SU-DHL-6 (cell line): ENCODE measurements around the gene ARFGEF2.

Experiments
- H2AFZ ChIP-seq: fragments of 200-600 bp; sonication (generic); 2 replicates; pipeline ENCODE4 v1.6.1; 2014; ENCODE audit warnings: low read depth, mild to moderate bottlenecking, moderate library complexity, mixed read lengths, antibody characterized with exemption, low read length; ENCODE audit not compliant: severe bottlenecking
- H3F3A ChIP-seq: fragments of 200-600 bp; shearing (Covaris generic); 2 replicates; pipeline ENCODE4 v1.6.0; 2016; ENCODE audit warnings: antibody characterized with exemption, mild to moderate bottlenecking; ENCODE audit not compliant: insufficient read depth
- H3K27ac ChIP-seq: fragments of 200-600 bp; sonication (generic); 2 replicates; pipeline ENCODE4 v1.5.1; 2016; ENCODE audit warnings: low read depth, mild to moderate bottlenecking, low read length, moderate library complexity, mixed read lengths
- H3K27me3 ChIP-seq: fragments of 200-600 bp; sonication (generic), shearing (Covaris generic); 2 replicates; pipeline ENCODE4 v1.6.0; 2014; ENCODE audit warnings: mild to moderate bottlenecking, low read length
- H3K36me3 ChIP-seq: fragments of 200-600 bp; sonication (generic); 2 replicates; pipeline ENCODE4 v1.6.1; 2014; ENCODE audit warnings: mild to moderate bottlenecking, low read length, mixed read lengths
- H3K4me2 ChIP-seq: fragments of 300-600, 200-600 bp; shearing (Covaris generic), sonication (generic); 2 replicates; pipeline ENCODE4 v1.6.0; 2014; ENCODE audit warnings: low read length, low read depth, mild to moderate bottlenecking; ENCODE audit not compliant: poor library complexity, severe bottlenecking
- H3K4me3 ChIP-seq: fragments of 200-600 bp; sonication (generic); 2 replicates; pipeline ENCODE4 v1.5.1; 2014; ENCODE audit warnings: antibody characterized with exemption, low read length, mild to moderate bottlenecking, mixed read lengths; ENCODE audit not compliant: insufficient read depth, poor library complexity, severe bottlenecking
- H3K79me2 ChIP-seq: fragments of 200-600 bp; sonication (generic); 2 replicates; pipeline ENCODE4 v1.6.1; 2014; ENCODE audit warnings: mild to moderate bottlenecking, low read length, moderate library complexity; ENCODE audit not compliant: insufficient read depth
- H3K9ac ChIP-seq: fragments of 200-600 bp; sonication (generic); 2 replicates; pipeline ENCODE4 v1.7.0; 2014; ENCODE audit warnings: mild to moderate bottlenecking, low read length
- H3K9me2 ChIP-seq: fragments of 200-600 bp; sonication (generic); replicated peaks from 2 replicates; pipeline ENCODE4 v1.6.1; 2014; ENCODE audit warnings: low read length; ENCODE audit not compliant: insufficient read depth
- H3K9me3 ChIP-seq: fragments of 200-600 bp; sonication (generic); 2 replicates; pipeline ENCODE4 v1.6.1; 2014; ENCODE audit warnings: low read length, mixed read lengths; ENCODE audit not compliant: insufficient read depth
- H4K20me1 ChIP-seq: fragments of 200-600 bp; sonication (generic); 2 replicates; pipeline ENCODE4 v1.6.1; 2014; ENCODE audit warnings: low read depth, mild to moderate bottlenecking, antibody characterized with exemption, low read length, moderate library complexity, mixed read lengths
- EZH2phosphoT487 ChIP-seq: fragments of 200-600 bp; sonication (generic), shearing (Covaris generic); conservative IDR thresholded peaks from 2 replicates; pipeline ENCODE4 v1.6.1; 2018; ENCODE audit warnings: mild to moderate bottlenecking, antibody characterized with exemption, low read length, moderate library complexity, mixed read lengths
- TF ChIP-seq, protein P1 (sequence below): fragments of 200-600 bp; sonication (generic); IDR thresholded peaks from one replicate; pipeline ENCODE4 v1.5.1; 2017; ENCODE audit warnings: antibody characterized with exemption, mild to moderate bottlenecking, low read length, moderate library complexity; ENCODE audit not compliant: insufficient read depth, poor library complexity, severe bottlenecking

ARFGEF2 gene

GRCh38 chr20:48926821-48927220 is 5.3 kb downstream of the ARFGEF2 start:
- Histone ChIP-seq H3K79me2 (peaks cover 96% of the 10 kb centered on the region), H2AFZ (no peak overlapping the region), H3K27me3 (no peaks in the 10 kb centered on the region), H3K9ac (no peak overlapping the region), H3K4me3 (no peak overlapping the region), H3K27ac (no peak overlapping the region), H3K9me3 (no peaks in the 10 kb centered on the region), H4K20me1 (peaks cover 13% of the 10 kb centered on the region; the same call in 1 of the 2 replicates), H3K4me2 (no peak overlapping the region), H3F3A (peaks cover 18% of the 10 kb centered on the region), H3K9me2 (no peaks in the 10 kb centered on the region), H3K36me3 (no peaks in the 10 kb centered on the region)
- TF ChIP-seq EZH2phosphoT487: no peak
- TF ChIP-seq, protein P1, sequence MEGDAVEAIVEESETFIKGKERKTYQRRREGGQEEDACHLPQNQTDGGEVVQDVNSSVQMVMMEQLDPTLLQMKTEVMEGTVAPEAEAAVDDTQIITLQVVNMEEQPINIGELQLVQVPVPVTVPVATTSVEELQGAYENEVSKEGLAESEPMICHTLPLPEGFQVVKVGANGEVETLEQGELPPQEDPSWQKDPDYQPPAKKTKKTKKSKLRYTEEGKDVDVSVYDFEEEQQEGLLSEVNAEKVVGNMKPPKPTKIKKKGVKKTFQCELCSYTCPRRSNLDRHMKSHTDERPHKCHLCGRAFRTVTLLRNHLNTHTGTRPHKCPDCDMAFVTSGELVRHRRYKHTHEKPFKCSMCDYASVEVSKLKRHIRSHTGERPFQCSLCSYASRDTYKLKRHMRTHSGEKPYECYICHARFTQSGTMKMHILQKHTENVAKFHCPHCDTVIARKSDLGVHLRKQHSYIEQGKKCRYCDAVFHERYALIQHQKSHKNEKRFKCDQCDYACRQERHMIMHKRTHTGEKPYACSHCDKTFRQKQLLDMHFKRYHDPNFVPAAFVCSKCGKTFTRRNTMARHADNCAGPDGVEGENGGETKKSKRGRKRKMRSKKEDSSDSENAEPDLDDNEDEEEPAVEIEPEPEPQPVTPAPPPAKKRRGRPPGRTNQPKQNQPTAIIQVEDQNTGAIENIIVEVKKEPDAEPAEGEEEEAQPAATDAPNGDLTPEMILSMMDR: no peak

- H3K4me3 ChIP-seq: no peak overlapping the region
- no peak overlapping the region for H3K4me2 ChIP-seq
- peaks cover 96% of the 10 kb centered on the region for H3K79me2 ChIP-seq
- peaks cover 10% of the 10 kb centered on the region; the same call in 1 of the 2 replicates for H3F3A ChIP-seq
- no peaks in the 10 kb centered on the region for H3K9me3 ChIP-seq
- H3K27me3 ChIP-seq: no peaks in the 10 kb centered on the region
- H3K9me2 ChIP-seq: no peaks in the 10 kb centered on the region
- H3K9ac ChIP-seq: no peak overlapping the region
- H3K27ac ChIP-seq: no peak overlapping the region
- H4K20me1 ChIP-seq: peaks cover 13% of the 10 kb centered on the region; the same call in 1 of the 2 replicates
- TF ChIP-seq, protein P1: no peak
- TF ChIP-seq EZH2phosphoT487: no peak
- no peaks in the 10 kb centered on the region for H3K36me3 ChIP-seq
- no peak overlapping the region for H2AFZ ChIP-seq
These were observed 7.6 kb downstream of the ARFGEF2 start for GRCh38 chr20:48928832-48929725.

GRCh38 chr20:48930035-48930434 is 8.5 kb downstream of the ARFGEF2 start:
- Histone ChIP-seq H2AFZ (no peak overlapping the region), H3K9me3 (no peaks in the 10 kb centered on the region), H3K9ac (no peak overlapping the region), H3K36me3 (no peaks in the 10 kb centered on the region), H3K27ac (no peak overlapping the region), H3K9me2 (no peaks in the 10 kb centered on the region), H3K27me3 (no peaks in the 10 kb centered on the region), H3K4me3 (no peak overlapping the region), H4K20me1 (peaks cover 13% of the 10 kb centered on the region; the same call in 1 of the 2 replicates), H3F3A (peaks cover 4% of the 10 kb centered on the region; the same call in 1 of the 2 replicates), H3K4me2 (no peak overlapping the region), H3K79me2 (peaks cover 92% of the 10 kb centered on the region)
- TF ChIP-seq, protein P1: no peak
- no peak for TF ChIP-seq EZH2phosphoT487
